ENCODE measurements around the gene ADGRL3.
"Not testable (repeated sequence)": the region's sequence is repeated elsewhere in the genome, so short reads cannot be mapped to it uniquely, and the experiment has no call there.

Gene ADGRL3

DNA sequence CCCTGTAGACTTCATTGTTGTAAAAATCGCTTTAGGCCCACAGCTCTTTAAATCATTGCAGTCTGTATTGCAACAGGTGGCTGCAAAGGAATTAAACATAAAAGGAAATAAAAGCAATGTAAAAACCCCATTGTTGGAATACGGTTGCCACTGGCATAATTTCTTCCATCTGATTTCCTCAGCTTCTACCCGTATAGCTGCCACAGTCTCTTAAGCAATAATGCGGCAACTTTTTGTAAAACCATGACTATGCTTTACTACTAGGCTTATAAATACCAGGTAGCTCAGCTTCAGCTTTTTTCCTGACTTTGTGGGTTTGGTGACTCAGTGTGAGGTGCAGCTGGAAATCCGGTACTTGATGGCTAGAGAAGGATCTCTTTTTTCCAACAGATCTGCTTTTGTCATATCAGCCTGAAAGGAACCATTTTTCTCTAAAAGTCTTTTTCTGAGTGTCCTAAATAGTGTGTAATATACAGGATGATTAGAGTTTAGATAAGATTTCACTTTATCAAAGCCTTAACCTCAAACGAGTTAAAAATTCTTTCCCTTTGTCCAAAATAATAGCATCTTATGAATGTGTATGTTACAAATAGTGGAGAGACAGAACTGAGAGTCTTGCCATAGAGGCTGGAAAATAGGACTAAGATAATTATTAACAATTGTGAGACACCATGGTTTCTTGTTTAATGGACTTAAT, 268.0 kb downstream of the ADGRL3 start:
- DNase-seq (ENCODE audit: insufficient read length, low spot score) (peak; percentile 10), FAIRE-seq (no peak)

DNA sequence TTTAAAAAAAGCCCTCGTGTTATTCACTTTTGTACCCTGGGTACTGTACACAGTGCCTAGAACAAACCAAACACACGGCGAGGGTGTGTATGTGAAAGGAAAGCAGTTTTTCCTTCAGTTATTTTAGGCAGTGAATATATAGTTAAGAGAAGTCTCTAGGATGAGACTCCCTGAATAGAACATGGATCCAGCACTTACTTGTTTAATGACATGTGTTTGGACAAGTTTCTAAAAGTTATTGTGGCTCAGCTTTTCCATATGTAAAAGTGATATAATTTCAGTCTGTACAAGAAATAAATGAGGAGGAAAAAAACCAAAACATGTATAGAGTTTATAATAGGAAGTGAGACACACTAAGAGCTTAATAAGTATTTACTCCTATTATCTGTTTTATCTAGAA, 273.2 kb downstream of the ADGRL3 start:
- no peak for FAIRE-seq

DNA sequence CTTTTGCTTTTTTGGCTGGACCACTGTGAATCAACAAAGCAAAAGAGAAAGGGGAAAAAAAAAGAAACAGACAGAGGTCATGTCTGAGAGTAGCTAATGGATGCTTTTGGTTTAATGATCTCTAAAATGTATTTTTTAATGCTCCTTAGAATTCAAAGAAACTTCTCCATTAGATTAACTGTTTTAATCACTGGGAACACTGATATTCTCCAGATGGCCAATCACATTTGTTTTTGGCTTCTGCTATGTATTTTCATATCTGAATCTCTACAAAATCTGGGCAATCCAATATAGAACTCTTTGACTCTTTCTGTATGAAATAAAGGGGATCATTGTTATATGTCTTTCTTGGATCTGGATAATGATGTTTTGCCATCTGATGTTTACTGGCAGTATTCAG, 278.2 kb downstream of the ADGRL3 start:
- DNase-seq (ENCODE audit: insufficient read length, low spot score) (no peak), FAIRE-seq (no peak)

More for the DNA sequence above, 273.2 kb downstream of the ADGRL3 start:
- DNase-seq (ENCODE audit: insufficient read length, low spot score): no peak

DNA sequence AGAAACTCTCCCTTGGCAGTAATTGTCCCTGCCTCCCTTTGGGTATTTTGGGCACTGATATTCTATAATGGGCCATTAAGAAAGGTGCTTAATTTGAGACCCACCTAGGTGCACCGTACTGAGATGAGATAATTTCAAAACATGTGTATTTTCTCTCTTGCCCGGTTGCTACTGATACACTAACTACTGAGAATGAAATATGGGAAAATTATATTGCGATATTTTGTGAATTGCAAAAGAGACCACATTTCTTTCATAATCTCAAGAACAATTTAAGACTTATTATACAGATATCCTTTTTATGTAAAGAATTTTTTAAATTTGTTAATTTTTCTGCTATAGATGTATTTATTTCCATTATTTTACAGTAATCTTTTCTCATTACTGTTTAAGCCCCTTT, 284.9 kb downstream of the ADGRL3 start:
- FAIRE-seq (no peak), DNase-seq (ENCODE audit: insufficient read length, low spot score) (no peak)

DNA sequence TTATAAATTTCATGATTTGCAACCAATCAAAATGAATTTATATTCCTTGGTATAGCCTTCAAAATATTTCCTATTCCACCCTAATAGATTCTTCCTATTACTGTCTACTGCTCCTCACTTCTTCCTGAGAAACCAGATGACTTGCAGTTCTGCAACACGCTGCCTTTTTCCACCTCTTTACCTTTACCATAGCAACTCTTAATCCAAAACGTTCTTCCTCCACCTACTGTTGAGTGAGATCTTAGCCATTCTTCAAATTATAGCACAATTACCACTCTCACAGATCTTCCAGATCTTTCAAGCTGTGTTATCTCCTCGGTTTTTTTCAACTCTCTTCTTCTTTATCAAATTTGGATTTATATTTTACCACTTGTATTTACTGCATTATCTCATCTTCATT, 289.8 kb downstream of the ADGRL3 start:
- no peak for FAIRE-seq
- no peak for DNase-seq (ENCODE audit: insufficient read length, low spot score)

DNA sequence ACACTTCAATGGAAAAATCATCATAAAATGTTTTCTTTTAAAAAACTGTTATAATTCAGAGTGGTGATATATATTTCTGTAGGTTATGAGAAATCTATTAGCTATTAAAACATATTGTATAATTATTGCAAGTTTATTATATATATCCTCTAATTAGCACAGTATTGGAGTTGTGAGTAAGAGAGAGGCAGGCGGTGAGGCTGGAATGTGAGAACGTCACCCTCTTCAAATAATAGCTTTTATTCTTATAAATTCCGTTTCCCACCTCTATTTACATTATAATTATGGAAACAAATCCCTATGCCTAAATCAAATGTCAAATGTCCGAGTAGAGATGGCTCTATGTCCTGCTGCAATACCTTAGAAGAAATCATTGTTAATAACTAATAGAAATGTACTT, 292.9 kb downstream of the ADGRL3 start:
- DNase-seq (ENCODE audit: insufficient read length, low spot score) (no peak), FAIRE-seq (no peak)

DNA sequence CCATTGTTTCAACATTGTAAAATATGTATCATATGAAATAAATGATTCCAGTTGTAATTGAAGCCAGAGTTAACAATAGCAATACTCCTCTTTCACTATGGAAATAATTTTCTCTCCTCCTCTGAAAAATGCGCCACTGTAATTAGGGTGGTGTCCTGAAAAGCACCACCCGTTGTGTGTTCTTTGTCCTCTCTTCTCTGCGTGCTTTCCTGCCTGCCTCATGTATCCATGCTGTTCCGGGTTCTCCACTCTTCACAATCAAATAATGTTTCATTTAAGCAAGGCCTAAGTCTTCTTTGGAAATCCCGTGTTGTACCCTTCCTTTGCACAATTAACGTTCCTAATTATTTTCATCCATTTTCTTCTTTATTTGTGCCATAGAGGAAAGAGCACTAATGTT, 293.3 kb downstream of the ADGRL3 start:
- DNase-seq (ENCODE audit: insufficient read length, low spot score) (no peak), FAIRE-seq (no peak)

DNA sequence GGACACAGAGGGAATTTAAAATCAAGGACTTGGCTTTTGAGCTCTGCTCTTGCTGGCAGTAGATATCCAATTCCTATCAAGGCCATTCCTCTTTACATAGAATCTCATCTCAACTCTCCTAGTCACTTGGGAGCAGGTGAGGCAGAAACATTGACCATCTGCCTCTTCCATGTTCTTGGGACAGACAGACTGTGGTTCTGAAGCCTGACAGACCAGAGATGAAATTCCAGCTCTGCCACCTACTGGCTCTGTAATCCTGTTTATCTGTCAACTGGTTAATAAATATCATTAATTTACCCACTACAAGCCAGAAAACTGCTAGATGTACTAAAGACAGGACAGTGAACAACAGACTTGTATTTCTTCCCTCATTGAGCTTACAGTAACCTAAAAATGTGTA, 300.8 kb downstream of the ADGRL3 start:
- FAIRE-seq: no peak
- no peak for DNase-seq (ENCODE audit: insufficient read length, low spot score)

DNA sequence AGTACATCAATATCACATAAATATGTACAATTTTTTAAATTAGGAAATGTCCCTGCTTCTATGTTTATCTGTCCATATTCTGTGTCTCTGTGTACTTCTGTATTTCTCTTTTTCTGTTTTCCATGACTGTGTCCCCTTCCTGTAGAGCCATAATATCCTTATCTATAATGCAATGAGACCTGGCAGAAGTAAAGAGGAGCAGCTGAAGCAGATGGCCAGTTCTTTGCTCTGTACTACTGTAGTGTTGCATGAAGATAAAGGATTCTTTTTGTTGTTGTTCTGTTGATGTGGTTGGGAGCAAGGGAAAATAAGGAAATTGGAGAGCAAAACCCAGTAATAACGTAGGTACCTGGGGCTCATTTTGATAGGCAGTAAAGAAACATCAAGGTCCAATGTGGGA, 301.7 kb downstream of the ADGRL3 start:
- no peak for FAIRE-seq
- no peak for DNase-seq (ENCODE audit: insufficient read length, low spot score)

DNA sequence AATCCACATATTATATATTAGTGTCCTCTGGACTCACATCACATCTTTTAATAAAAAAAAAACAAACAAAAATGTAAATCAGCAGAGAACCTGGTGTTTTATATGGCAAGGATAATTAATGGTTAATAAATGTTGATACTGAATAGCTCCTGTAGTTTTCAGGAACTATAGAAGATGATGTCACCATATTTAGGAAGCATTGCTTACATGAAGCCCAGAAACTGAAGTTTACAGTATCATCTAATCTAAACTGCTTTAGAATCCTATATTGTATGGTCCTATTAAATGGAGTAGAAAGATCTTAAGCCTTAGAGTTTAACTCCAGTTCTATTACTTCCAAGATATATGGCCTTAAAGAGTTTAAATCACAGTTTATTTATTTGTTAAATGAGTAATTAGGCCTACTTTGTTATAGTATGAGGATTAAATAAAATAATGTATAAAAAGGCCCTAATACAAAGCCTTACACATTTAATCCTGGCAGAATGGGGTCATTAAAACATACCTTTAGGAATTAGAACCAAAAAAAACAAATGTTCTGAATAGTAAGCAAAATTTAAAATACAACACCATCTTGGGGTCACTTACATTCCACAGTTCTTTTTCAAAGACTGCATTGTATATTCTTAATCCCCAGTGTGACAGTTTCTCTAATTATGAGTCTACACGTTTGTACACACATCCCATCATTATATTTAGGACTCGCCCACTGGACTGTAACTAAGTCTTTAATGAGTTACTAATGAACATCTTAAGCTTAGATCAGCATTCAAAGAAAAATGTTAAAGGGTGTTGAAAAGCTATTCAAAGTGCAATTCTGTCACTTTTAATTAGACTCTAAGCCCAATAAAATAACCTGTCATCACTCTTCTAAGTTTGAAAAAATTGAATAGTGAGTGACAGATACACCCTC, 305.9 kb downstream of the ADGRL3 start:
- FAIRE-seq: no peak
- DNase-seq (ENCODE audit: insufficient read length, low spot score): no peak

DNA sequence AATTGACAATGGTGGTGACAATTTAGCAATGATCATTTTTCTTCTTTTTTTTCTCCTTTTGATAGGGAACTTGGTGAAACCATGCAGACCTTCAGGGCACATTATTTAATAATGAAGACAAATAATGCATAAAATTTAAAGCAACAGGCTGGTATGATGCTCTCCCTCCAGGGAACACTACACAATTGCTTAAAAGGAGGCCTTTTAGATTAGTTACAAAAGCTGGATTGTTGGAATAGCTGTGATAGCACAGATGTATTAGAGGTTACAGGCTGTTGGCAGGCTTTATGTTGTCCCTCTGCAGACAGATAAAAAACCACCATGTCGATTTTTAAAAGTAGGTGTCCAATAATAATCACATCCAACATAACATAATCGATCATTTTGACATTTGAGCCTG, 307.0 kb downstream of the ADGRL3 start:
- DNase-seq (ENCODE audit: insufficient read length, low spot score) (no peak), FAIRE-seq (no peak)

DNA sequence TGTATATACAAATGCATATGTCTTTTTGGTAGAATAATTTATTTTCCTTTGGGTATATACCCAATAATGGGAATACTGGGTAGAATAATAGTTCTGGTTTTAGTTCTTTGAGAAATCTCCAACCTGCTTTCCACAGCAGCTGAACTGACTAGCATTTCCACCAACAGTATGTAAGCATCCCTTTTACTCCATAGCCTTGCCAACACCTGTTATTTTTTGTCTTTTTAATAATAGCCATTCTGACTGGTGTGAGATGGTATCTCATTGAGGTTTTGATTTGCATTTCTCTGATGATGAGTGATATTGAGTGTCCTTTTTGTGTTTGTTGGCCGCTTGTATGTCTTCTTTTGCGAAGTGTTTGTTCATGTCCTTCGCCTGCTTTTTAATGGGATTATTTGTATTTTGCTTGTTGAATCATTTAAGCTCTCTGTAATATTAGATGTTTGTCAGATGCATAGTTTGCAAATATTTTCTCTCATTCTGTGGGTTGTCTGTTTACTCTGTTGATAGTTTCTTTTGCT, 309.7 kb downstream of the ADGRL3 start:
- not testable (repeated sequence) for FAIRE-seq; DNase-seq (ENCODE audit: insufficient read length, low spot score)

DNA sequence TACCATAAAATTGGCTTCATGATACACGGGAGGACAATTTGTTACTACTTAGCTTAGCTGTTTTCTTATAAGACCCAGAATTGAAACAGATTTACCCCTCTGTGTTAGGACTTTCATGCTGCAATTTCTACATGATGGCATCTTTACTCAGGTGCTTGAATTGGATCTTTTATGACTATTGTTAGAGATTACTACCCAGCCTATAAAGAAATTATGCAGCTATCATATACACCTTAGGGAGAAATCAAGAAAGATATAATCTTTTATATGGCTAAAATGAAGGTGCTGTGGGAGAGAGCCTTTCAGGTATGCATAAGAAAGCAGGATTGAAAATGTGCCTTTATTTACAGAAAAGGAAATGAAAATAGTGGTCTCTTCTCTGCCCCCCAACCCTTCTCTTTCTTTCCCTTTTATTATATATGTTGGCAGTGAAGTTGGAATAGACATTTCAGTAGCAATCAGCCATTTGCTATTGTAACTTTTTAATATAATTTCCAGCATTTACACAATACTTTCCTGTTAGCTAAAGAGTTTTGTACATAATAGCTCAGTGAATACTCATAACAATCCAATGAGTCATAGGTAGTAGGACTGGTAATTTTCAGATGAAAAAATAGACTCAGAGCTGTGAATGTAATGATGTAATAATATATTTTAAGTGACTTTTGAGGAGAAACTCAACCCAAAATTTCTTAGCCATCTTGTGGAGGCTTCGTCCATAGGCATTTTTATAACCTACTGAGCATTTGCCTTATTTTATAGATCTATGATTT, 311.8 kb downstream of the ADGRL3 start:
- peak; percentile 34 for DNase-seq (ENCODE audit: insufficient read length, low spot score)
- no peak for FAIRE-seq

DNA sequence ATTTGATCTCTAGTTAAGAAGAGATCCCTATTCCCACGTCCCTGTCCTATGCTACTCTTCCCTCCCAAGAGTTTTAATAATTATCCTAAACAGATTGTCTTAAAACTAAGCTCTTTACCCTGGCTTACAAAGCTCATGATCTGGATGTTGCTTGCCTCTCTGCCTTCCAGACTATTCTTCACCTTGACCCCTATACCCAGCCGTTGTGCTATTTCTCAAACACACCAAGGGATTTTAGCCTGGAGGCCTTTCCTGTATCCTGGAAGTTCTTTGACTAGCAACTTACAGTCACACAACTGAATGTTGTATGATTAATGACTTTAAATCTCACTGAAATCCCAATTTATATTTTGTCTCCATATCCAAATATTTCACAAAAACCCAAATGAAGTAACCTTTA, 314.9 kb downstream of the ADGRL3 start:
- DNase-seq (ENCODE audit: insufficient read length, low spot score): no peak

DNA sequence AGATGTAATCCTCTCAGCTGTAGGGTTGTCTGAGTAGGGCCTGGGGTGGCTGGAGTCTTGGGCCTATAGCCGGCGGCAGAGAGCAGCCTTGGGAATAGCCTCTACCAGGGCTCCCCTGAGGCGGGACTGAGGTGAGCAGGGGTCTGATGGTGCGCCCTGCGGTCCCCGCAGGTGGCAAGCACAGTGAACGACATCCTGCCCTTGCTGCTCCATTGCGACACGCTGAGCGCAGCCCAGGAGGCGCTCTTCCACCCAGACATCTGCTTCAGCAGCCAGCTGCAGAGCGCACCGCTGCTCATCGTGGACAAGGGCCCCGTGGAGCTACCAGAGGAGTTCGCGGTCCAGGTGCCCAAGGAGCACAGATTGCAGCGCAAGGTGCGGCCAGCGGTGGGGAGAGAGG, 317.0 kb downstream of the ADGRL3 start:
- DNase-seq (ENCODE audit: insufficient read length, low spot score) (no peak), FAIRE-seq (no peak)

More for the DNA sequence above, 314.9 kb downstream of the ADGRL3 start:
- no peak for FAIRE-seq

DNA sequence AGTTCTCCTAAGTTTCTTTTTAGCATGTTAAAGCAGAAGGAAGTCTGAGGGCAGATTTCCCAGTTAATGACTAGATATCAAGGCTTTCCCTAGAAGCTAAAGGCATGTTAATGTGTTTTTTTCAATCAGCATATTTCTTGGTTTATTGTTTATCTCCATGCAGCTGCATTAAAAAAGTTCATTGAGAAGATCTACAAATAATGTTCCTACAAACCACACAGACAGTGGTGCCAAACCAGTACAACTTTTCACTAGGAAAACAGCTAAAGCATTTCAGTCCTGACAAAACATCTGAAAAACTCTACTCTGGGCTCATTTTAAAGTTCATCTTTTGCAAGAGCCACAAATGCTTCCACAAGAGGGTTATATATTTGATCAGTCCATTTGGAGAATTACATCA, 320.0 kb downstream of the ADGRL3 start:
- DNase-seq (ENCODE audit: insufficient read length, low spot score) (no peak), FAIRE-seq (no peak)

DNA sequence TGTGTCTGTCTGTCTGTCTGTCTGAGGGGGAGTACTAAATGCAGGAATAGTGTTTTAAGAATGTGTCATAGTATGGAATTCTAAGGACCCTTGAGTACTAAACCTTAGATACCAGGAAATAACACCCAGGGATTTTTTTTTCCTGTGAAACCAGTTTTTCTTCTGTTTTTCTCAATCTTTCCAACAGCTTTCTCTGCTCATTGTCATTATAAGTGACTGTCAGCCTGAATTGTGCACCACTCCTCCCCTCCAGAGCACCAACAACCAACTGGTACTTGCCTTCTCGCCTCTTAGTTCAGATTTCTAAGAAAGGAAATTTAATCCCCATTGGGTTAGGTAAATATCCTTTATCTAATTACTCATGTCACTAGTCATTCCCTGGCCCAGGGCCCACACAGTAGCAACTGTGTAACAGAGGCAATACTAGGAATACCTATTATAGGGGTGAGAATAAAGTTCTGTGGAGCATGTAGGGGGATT, 320.6 kb downstream of the ADGRL3 start:
- no peak for FAIRE-seq
- no peak for DNase-seq (ENCODE audit: insufficient read length, low spot score)

DNA sequence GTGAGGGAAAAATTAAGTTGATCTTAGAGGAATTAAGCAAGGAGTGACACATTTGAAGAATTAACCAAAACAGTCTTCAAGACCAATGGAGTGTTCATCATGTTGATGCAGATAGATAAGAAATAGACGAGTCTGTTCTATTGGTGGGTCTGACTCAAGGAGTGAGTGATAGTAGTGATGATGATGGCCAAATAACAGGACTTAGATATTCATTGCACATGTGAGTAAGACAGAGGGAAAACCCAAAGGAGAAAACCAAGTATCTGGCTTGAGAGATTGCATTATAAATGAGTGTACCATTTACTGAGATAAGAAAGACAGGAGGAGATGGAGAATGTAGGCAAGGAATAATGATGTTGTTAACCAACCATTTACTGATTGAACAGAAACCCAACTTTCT, 321.3 kb downstream of the ADGRL3 start:
- FAIRE-seq (no peak), DNase-seq (ENCODE audit: insufficient read length, low spot score) (no peak)

DNA sequence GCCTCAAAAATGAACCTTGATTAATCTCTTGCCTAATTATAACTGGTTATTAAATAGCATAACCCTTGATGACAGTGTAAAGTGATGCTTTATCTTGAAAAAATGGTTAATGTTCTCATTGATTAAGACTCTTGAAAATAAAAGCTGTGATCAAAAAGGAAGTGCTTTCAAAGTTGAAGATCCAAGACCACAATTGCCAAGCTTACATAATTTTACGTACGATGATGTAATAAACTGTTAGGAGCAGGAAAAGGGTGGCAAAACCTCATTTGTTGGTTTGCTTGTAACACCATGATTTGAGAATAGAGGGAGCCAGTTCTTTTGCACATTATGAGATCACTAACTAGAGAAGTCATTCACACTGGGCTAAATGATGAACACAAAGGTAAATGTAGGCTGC, 322.2 kb downstream of the ADGRL3 start:
- DNase-seq (ENCODE audit: insufficient read length, low spot score): no peak
- no peak for FAIRE-seq

DNA sequence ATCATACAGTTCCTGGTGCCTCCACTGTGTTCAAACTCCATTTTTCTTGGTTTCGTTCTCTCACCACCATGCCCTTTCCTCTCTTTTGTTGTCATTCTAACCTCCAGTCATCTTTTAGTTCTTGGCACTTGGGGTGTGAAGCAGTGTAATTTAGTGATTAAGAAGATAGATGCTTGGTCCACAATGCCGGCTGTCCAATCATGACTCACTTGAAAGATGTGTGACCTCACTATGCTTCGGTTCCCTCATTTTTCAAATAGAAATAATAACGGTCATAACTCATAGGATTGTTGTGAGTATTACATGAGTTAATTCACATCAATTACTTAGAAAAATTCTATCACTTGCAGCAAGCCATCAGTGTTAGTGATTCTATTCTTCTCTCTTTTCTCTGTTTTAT, 327.8 kb downstream of the ADGRL3 start:
- FAIRE-seq (no peak), DNase-seq (ENCODE audit: insufficient read length, low spot score) (no peak)

DNA sequence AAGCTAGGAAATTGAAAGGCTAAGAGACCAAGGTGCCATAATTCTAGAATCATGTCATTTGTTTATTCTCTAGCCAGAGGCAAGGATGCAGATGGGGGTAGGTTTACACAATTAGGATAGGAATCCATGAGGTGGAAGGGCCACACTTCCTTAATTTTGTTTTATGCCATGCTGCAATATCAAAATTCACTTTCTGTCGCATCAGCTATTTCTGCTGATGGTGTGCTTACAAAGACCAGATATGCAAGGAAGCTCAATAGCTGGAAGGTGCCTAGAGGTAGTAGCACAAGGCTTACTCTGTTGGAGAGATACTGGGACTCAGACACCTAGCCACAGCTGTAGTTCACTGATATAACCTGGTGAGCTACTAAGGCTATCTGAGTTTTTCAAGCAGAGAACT, 328.5 kb downstream of the ADGRL3 start:
- no peak for FAIRE-seq
- no peak for DNase-seq (ENCODE audit: insufficient read length, low spot score)

All from HTR-8/SVneo (cell line).